ENCODE measurements around the gene OFD1.

DNA sequence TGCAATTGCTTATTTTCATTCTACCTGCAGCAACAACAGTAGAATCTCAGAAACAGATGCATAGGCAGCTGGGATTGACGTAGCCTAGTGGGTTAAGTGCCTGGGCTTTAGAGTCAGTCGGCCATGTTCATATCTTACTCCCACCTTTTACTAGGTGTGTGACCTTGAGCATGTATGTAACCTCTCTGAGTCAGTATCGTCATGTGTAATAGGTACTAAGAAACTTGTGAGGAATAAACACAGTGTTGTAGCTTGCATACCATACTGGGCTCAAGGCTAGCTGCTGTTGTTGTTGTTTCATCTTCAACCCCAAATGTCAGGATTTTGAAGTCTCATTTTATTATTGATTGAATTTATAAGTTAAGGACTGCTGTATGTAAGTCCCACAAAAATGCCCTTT, 31.4 kb upstream of the OFD1 start:
- TF ChIP-seq, protein P1, sequence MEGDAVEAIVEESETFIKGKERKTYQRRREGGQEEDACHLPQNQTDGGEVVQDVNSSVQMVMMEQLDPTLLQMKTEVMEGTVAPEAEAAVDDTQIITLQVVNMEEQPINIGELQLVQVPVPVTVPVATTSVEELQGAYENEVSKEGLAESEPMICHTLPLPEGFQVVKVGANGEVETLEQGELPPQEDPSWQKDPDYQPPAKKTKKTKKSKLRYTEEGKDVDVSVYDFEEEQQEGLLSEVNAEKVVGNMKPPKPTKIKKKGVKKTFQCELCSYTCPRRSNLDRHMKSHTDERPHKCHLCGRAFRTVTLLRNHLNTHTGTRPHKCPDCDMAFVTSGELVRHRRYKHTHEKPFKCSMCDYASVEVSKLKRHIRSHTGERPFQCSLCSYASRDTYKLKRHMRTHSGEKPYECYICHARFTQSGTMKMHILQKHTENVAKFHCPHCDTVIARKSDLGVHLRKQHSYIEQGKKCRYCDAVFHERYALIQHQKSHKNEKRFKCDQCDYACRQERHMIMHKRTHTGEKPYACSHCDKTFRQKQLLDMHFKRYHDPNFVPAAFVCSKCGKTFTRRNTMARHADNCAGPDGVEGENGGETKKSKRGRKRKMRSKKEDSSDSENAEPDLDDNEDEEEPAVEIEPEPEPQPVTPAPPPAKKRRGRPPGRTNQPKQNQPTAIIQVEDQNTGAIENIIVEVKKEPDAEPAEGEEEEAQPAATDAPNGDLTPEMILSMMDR (IDR thresholded peaks at IDR 0.05; ENCODE audit: low read depth, low read length, poor library complexity, severe bottlenecking), result no peak
- TF ChIP-seq EZH2phosphoT487 (IDR thresholded peaks at IDR 0.05; ENCODE audit: borderline replicate concordance, low read length), result no peak
